Measurements from ENCODE around the gene CDKN2B-AS1. TPM values are rescaled to one million over a fixed set of nuclear protein-coding genes. Genes with fewer than 3 reads are reported as not detected.

The CDKN2B-AS1 gene
- total and polyA plus RNA-seq, 2 of the 13 experiments (the other 11 are each of a cell fraction or from before 2014, with no cell fraction given), result 0.64 to 2.3 TPM

DNA sequence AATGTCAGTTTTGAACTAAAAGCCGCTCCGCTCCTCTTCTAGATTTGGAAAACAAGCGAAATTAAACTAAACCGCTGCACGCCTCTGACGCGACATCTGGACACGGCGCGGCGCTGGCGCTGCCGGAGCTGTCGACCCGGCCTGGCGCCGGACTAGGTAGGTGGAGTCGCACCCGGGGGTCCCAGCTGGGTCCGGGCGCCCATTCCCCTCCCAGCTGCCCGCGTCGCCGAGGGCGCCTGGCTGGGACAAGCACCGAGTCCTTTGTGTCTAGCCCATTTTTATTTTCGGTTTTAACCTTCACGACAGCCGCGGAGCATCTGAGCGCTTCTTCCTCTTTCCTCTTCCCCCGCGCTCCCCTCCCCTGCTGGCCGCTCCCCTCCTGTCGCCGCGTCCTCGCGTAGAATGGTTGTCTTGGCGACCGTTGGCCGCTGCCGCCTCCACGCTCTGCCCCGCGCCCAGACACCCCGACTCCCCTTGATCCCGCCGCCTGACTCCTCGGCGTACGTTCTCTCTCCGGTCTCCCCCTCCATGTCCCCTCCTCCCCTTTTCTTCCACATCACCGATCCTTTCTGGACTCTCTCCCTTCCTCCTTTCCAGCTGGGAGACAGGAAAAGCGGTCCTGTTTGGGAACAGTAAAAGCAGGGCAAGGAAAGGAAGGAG, 545 bp downstream of the CDKN2B-AS1 start (continued):
- TF ChIP-seq ZFX (CRISPR knock-in tag; IDR thresholded peaks at IDR 0.05; ENCODE audit: low read depth), result peak; percentile 10; the same call in 1 of the 2 replicates
- peak; percentile 43; the same call in 1 of the 2 replicates for TF ChIP-seq MTF2 (CRISPR knock-in tag; IDR thresholded peaks at IDR 0.05; ENCODE audit: borderline replicate concordance)
- TF ChIP-seq, protein P1, sequence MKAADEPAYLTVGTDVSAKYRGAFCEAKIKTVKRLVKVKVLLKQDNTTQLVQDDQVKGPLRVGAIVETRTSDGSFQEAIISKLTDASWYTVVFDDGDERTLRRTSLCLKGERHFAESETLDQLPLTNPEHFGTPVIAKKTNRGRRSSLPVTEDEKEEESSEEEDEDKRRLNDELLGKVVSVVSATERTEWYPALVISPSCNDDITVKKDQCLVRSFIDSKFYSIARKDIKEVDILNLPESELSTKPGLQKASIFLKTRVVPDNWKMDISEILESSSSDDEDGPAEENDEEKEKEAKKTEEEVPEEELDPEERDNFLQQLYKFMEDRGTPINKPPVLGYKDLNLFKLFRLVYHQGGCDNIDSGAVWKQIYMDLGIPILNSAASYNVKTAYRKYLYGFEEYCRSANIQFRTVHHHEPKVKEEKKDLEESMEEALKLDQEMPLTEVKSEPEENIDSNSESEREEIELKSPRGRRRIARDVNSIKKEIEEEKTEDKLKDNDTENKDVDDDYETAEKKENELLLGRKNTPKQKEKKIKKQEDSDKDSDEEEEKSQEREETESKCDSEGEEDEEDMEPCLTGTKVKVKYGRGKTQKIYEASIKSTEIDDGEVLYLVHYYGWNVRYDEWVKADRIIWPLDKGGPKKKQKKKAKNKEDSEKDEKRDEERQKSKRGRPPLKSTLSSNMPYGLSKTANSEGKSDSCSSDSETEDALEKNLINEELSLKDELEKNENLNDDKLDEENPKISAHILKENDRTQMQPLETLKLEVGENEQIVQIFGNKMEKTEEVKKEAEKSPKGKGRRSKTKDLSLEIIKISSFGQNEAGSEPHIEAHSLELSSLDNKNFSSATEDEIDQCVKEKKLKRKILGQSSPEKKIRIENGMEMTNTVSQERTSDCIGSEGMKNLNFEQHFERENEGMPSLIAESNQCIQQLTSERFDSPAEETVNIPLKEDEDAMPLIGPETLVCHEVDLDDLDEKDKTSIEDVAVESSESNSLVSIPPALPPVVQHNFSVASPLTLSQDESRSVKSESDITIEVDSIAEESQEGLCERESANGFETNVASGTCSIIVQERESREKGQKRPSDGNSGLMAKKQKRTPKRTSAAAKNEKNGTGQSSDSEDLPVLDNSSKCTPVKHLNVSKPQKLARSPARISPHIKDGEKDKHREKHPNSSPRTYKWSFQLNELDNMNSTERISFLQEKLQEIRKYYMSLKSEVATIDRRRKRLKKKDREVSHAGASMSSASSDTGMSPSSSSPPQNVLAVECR (CRISPR knock-in tag; IDR thresholded peaks at IDR 0.05; ENCODE audit: borderline replicate concordance), result peak; percentile 37; the same call in 1 of the 2 replicates
- 0 out of 2 replicates have a peak, but pooled peaks have one; percentile 20 for TF ChIP-seq ZMYM4 (CRISPR knock-in tag; IDR thresholded peaks at IDR 0.05)
- no peak for TF ChIP-seq ZNF225 (CRISPR knock-in tag; IDR thresholded peaks at IDR 0.05)
- TF ChIP-seq RFX1 (IDR thresholded peaks at IDR 0.05), result peak; percentile 51; the same call in 1 of the 2 replicates
- no peak for TF ChIP-seq ZNF556 (CRISPR knock-in tag; IDR thresholded peaks at IDR 0.05; ENCODE audit: borderline replicate concordance)
- no peak for TF ChIP-seq ZNF10 (CRISPR knock-in tag; IDR thresholded peaks at IDR 0.05; ENCODE audit: borderline replicate concordance, low read depth)
- TF ChIP-seq HNRNPLL (IDR thresholded peaks at IDR 0.05; ENCODE audit: low read depth, low read length, poor library complexity, severe bottlenecking), result peak; percentile 57
- no peak for TF ChIP-seq ZNF546 (CRISPR knock-in tag; conservative IDR thresholded peaks at IDR 0.05)
- TF ChIP-seq, protein P2, sequence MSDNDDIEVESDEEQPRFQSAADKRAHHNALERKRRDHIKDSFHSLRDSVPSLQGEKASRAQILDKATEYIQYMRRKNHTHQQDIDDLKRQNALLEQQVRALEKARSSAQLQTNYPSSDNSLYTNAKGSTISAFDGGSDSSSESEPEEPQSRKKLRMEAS (IDR thresholded peaks at IDR 0.05), result 0 out of 2 replicates have a peak, but pooled peaks have one; percentile 1
- TF ChIP-seq ZNF644 (CRISPR knock-in tag; IDR thresholded peaks at IDR 0.05; ENCODE audit: low read depth), result no peak
- TF ChIP-seq, protein P3, sequence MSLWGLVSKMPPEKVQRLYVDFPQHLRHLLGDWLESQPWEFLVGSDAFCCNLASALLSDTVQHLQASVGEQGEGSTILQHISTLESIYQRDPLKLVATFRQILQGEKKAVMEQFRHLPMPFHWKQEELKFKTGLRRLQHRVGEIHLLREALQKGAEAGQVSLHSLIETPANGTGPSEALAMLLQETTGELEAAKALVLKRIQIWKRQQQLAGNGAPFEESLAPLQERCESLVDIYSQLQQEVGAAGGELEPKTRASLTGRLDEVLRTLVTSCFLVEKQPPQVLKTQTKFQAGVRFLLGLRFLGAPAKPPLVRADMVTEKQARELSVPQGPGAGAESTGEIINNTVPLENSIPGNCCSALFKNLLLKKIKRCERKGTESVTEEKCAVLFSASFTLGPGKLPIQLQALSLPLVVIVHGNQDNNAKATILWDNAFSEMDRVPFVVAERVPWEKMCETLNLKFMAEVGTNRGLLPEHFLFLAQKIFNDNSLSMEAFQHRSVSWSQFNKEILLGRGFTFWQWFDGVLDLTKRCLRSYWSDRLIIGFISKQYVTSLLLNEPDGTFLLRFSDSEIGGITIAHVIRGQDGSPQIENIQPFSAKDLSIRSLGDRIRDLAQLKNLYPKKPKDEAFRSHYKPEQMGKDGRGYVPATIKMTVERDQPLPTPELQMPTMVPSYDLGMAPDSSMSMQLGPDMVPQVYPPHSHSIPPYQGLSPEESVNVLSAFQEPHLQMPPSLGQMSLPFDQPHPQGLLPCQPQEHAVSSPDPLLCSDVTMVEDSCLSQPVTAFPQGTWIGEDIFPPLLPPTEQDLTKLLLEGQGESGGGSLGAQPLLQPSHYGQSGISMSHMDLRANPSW (CRISPR knock-in tag; IDR thresholded peaks at IDR 0.05; ENCODE audit: borderline replicate concordance), result no peak

Measured in HepG2 (cell line).